Mucosa of rectum (tissue), 2 donors: Measurements from ENCODE around the gene NOX1.

Source experiments
- H3K27ac ChIP-seq, 2 donors: one replicate each; pipeline ENCODE4 v1.7.0; 2013; ENCODE audit warnings: inconsistent platforms in 2 of 2, low read depth in 2 of 2, low read length in 2 of 2
- H3K27me3 ChIP-seq, 2 donors: one replicate each; pipeline ENCODE4 v1.7.0; 2013; ENCODE audit warnings: low read length in 2 of 2; ENCODE audit not compliant: control insufficient read depth in 2 of 2, insufficient read depth in 2 of 2
- H3K36me3 ChIP-seq, 2 donors: one replicate each; pipeline ENCODE4 v1.7.0; 2013; ENCODE audit warnings: low read length in 2 of 2; ENCODE audit not compliant: control insufficient read depth in 2 of 2, insufficient read depth in 2 of 2
- H3K4me1 ChIP-seq, 2 donors: one replicate each; pipeline ENCODE4 v1.7.0; 2013; ENCODE audit warnings: low read length in 2 of 2, mild to moderate bottlenecking in 1 of 2; ENCODE audit not compliant: control insufficient read depth in 2 of 2, insufficient read depth in 2 of 2
- H3K4me3 ChIP-seq, 2 donors: one replicate each; pipeline ENCODE4 v1.7.0; 2013; ENCODE audit warnings: low read length in 2 of 2
- H3K9ac ChIP-seq, 2 donors: one replicate each; pipeline ENCODE4 v1.7.0; 2013; ENCODE audit warnings: low read length in 2 of 2, low read depth in 1 of 2, mild to moderate bottlenecking in 1 of 2
- H3K9me3 ChIP-seq, 2 donors: one replicate each; pipeline ENCODE4 v1.7.0; 2013; ENCODE audit warnings: low read length in 2 of 2; ENCODE audit not compliant: control insufficient read depth in 2 of 2
- donor health status: healthy.
- donor health status: Normal muscosa, but diverticular disease.

Gene NOX1

GRCh38 chrX:100870527-100870926 lies 3.6 kb downstream of the NOX1 start:
- H3K4me3 ChIP-seq = no peak overlapping the region
- no peaks in the 10 kb centered on the region for H3K4me1 ChIP-seq
- no peak overlapping the region for H3K9ac ChIP-seq
- no peak overlapping the region for H3K27ac ChIP-seq
- H3K9me3 ChIP-seq = no peaks in the 10 kb centered on the region
- no peaks in the 10 kb centered on the region for H3K36me3 ChIP-seq
- no peaks in the 10 kb centered on the region for H3K27me3 ChIP-seq

GRCh38 chrX:100868273-100868672 lies 5.9 kb downstream of the NOX1 start:
- Histone ChIP-seq H3K9ac (no peak overlapping the region), H3K27ac (no peak overlapping the region), H3K27me3 (no peaks in the 10 kb centered on the region), H3K36me3 (peaks cover 0 to 3% of the 10 kb centered on the region in 2 donors), H3K9me3 (no peaks in the 10 kb centered on the region), H3K4me1 (no peaks in the 10 kb centered on the region), H3K4me3 (no peak overlapping the region)

- no peak overlapping the region for H3K4me3 ChIP-seq
- H3K36me3 ChIP-seq = peaks cover 0 to 12% of the 10 kb centered on the region in 2 donors
- H3K4me1 ChIP-seq = no peaks in the 10 kb centered on the region
- no peak overlapping the region for H3K9ac ChIP-seq
- no peaks in the 10 kb centered on the region for H3K9me3 ChIP-seq
- no peaks in the 10 kb centered on the region for H3K27me3 ChIP-seq
- H3K27ac ChIP-seq = no peak overlapping the region
Measured at GRCh38 chrX:100864657-100865391, 9.3 kb downstream of the NOX1 start.

GRCh38 chrX:100863326-100863864 lies 10.8 kb downstream of the NOX1 start:
- Histone ChIP-seq H3K27ac (no peak overlapping the region), H3K9ac (no peak overlapping the region), H3K9me3 (no peaks in the 10 kb centered on the region), H3K27me3 (no peaks in the 10 kb centered on the region), H3K36me3 (peaks cover 0 to 12% of the 10 kb centered on the region in 2 donors), H3K4me3 (no peak overlapping the region), H3K4me1 (no peaks in the 10 kb centered on the region)

GRCh38 chrX:100852810-100853209 lies 21.3 kb downstream of the NOX1 start:
- Histone ChIP-seq H3K27ac (no peak overlapping the region), H3K4me1 (no peaks in the 10 kb centered on the region), H3K9me3 (no peaks in the 10 kb centered on the region), H3K9ac (no peak overlapping the region), H3K36me3 (peaks cover 6 to 9% of the 10 kb centered on the region in 2 donors), H3K4me3 (no peak overlapping the region), H3K27me3 (no peaks in the 10 kb centered on the region)

GRCh38 chrX:100850317-100850716 lies 23.8 kb downstream of the NOX1 start:
- no peaks in the 10 kb centered on the region for H3K27me3 ChIP-seq
- H3K4me1 ChIP-seq = no peaks in the 10 kb centered on the region
- H3K9ac ChIP-seq = no peak overlapping the region
- peaks cover 6 to 12% of the 10 kb centered on the region in 2 donors for H3K36me3 ChIP-seq
- H3K27ac ChIP-seq = no peak overlapping the region
- no peak overlapping the region for H3K4me3 ChIP-seq
- no peaks in the 10 kb centered on the region for H3K9me3 ChIP-seq

GRCh38 chrX:100831219-100831946 lies 42.8 kb downstream of the NOX1 start:
- H3K27ac ChIP-seq = no peak overlapping the region
- no peaks in the 10 kb centered on the region for H3K27me3 ChIP-seq
- no peak overlapping the region for H3K9ac ChIP-seq
- peaks cover 16 to 18% of the 10 kb centered on the region in 2 donors for H3K36me3 ChIP-seq
- H3K4me3 ChIP-seq = no peak overlapping the region
- H3K4me1 ChIP-seq = no peaks in the 10 kb centered on the region
- H3K9me3 ChIP-seq = no peaks in the 10 kb centered on the region

- no peaks in the 10 kb centered on the region for H3K27me3 ChIP-seq
- H3K9me3 ChIP-seq = no peaks in the 10 kb centered on the region
- H3K4me3 ChIP-seq = no peak overlapping the region
- no peaks in the 10 kb centered on the region for H3K4me1 ChIP-seq
- no peak overlapping the region for H3K9ac ChIP-seq
- peaks cover 16 to 18% of the 10 kb centered on the region in 2 donors for H3K36me3 ChIP-seq
- no peak overlapping the region for H3K27ac ChIP-seq
Measured at GRCh38 chrX:100830547-100830946, 43.6 kb downstream of the NOX1 start.

GRCh38 chrX:100830143-100830542 lies 44.0 kb downstream of the NOX1 start:
- Histone ChIP-seq H3K27ac (no peak overlapping the region), H3K36me3 (peaks cover 16% of the 10 kb centered on the region in 2 donors), H3K9me3 (no peaks in the 10 kb centered on the region), H3K4me1 (no peaks in the 10 kb centered on the region), H3K9ac (no peak overlapping the region), H3K27me3 (no peaks in the 10 kb centered on the region), H3K4me3 (no peak overlapping the region)

GRCh38 chrX:100829730-100830129 lies 44.4 kb downstream of the NOX1 start:
- H3K27me3 ChIP-seq = no peaks in the 10 kb centered on the region
- H3K4me3 ChIP-seq = no peak overlapping the region
- no peak overlapping the region for H3K27ac ChIP-seq
- no peak overlapping the region for H3K9ac ChIP-seq
- peaks cover 16% of the 10 kb centered on the region in 2 donors for H3K36me3 ChIP-seq
- H3K4me1 ChIP-seq = no peaks in the 10 kb centered on the region
- no peaks in the 10 kb centered on the region for H3K9me3 ChIP-seq
